Sciatic nerve (tissue), 2 donors: ENCODE data around the gene CCDC174. TPM values are rescaled to one million over a fixed set of nuclear protein-coding genes. Genes with fewer than 3 reads are reported as not detected.
A peak's percentile ranks its signal among the peaks of the same experiment; 100 is the strongest.
"Not testable (repeated sequence)": the region's sequence is repeated elsewhere in the genome, so short reads cannot be mapped to it uniquely, and the experiment has no call there.

Experiments
- ATAC-seq: fragments of 200-7000 bp; cut with Tn5 transposase; one replicate; pipeline ENCODE4 v1.9.1; 2020; ENCODE audit warnings: mild to moderate bottlenecking, moderate library complexity
- DNase-seq: peaks from one replicate; pipeline ENCODE4 v3.0.0-alpha.2; 2020; ENCODE audit warnings: low spot score
- intact Hi-C: fragments of 100-400 bp; cut with DNase I; formaldehyde crosslinking; loops from one replicate; pipeline ENCODE4 v1.14.2; 2022
- total RNA-seq: library from RNA; stranded (reverse); fragmentation: NEBNext Ultra II Directional; extraction: Animal tissue kit (Norgen Biotek cat#: 25700); gene quantifications from one replicate; pipeline ENCODE4 v1.2.1, GENCODE V29; 2021
- donor health status: DM: no; HTN: no; CAD: no.
- donor health status: DM: no; HTN: no; CAD: no.

CCDC174 gene
- 31.0 TPM for total RNA-seq

DNA sequence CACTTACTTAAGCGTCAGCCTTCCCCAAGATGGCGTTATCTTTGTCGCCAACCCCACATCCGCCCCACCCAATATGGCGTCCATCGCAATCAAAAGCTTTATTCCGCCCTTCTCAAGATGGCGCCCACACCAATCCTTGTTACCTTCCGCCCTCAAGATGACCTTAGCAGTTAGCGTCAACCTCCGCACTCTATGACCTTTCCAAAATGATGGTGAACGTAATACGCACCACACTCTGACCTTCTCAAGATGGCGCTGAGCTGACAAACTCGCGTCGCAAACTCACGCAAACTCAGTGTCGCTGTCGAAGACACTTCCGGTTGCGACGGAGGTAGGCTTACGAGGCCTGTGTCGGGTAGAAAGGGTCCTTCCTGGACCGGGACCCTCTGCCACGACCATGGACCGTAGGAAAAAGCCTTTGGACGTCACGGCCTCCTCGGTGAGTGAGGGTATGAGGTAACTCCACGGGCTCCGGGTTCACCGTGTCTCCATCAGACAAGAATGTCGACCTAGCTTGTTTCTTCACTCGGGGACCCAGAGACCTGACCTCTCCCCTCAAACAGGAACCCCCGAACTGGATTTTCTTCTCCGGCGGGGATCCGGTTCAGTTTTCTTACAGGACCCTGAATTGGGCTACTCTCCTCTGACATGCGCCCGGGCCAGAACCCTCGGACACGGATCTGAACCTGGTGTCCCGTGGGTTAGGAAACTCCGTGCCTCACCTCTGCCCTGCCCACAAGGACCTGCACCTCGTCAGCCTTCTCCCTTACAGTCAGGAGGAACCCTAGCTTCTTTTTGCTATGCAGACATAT, at the start of gene CCDC174:
Gene CCDC174, plus strand, starts transcription at position 323 of the 812 bp plus-strand sequence. Its CDS starts 75 bp downstream, at position 398.
- intact Hi-C loops = no loop called here
- DNase-seq = peak; percentile 94
- peak; percentile 99 for ATAC-seq

DNA sequence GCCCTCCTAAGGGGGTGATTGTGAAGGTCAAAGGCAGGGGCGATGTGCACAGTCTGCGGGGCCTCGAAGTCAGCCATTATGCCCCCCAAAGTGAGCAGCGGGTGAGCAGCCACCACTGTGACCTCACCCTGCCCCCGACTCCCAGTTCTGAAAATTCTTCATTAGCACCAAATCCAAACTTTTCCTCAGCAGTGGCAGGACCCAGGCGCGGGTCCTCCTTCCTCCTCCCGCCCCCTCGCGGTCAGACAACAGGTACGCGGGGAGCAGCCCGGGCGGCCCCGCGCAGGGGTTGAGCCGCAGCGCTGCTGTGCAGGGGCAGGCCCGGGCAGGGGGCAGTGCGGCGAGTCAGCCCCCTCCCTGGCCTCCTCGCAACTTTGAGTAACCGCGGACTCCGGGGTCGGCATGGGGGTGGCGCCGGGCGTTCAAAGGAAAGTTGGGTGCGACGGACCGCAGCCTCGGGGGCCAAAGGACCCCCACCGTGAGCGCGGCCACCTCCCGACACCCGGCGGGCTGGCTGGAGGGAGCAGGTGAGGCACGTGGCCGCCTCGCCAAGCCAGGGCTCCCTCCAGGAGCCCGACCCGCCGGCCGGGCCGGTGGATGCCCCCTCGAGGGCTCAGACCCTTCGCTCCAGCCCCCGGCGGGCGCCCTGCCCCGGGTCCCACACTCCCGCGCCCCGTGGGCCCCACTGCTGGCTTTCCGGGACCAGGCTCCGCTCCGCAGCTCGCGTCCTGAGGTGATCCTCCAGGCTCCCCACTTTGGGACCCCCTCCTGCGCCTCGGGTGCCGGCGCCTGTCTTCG, 49.4 kb upstream of the CCDC174 start:
- ATAC-seq = no peak
- intact Hi-C loops = no loop called here

DNA sequence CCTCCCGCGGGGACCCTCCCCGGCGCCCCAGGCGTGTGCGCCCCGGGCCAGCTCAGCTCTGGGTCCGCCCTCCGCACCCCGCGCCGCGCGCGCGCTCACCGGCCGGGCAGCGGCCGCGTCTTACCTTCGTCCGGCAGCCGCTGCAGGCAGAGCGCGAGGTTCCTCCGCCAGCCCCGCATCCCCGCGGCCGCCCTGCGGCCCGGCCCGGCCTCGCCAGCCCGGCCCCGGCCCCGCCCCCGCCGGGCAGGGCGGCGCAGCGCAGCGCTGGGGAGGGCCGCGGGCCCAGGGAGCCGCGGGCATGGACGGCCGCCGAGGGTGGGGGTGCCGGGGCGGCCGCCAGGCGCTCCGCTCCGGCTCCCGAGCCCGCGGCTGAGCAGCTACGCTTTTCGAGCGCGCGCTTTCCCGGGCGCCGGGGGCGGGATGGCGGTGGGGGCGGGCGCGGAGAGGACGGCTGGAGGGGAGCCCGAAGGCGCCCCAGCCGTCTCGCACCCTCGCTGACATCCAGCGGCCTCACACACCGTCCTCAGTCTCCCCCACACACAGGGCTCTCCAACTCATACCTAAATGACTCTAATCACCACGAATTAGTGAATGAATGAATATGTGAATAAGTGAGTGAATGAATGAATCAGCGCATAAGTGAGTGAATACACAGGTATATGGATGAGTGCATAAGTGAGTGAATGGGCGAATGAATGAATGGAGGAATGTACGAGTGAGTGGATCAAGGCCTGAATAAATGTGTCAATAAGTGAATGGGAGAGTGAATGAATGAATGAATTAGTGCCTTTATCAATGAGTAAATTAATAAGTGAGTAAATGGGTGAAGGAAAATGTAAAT, 48.5 kb upstream of the CCDC174 start:
- DNase-seq (no peak), ATAC-seq (no peak)
- intact Hi-C loops = no loop called here

More for the DNA sequence above, 49.4 kb upstream of the CCDC174 start:
- no peak for DNase-seq

DNA sequence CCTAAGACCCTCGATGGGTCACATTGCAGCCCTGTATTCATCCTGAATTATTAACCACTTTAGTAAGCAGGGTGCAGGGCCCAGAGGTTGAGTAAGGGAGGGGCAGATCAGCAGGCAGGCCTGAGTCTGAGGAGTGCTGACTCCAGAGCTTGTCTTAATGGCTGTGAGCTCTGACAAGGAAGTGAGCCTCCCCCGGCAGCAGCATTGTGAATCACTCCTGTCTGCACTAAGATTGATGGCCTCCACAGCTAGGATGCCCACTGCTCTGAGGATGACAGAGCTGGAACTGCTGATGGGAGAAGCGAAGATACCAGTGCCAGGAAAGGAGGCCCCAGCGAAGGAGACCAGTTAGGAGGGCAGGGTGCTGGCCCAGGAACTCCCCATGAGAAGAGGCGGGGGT, 46.5 kb upstream of the CCDC174 start:
- no peak for DNase-seq
- no peak for ATAC-seq
- intact Hi-C loops = no loop called here

- DNase-seq (no peak), ATAC-seq (no peak)
- intact Hi-C loops = no loop called here
Measured at GRCh38 chr3:14605744-14606143, 45.8 kb upstream of the CCDC174 start.

DNA sequence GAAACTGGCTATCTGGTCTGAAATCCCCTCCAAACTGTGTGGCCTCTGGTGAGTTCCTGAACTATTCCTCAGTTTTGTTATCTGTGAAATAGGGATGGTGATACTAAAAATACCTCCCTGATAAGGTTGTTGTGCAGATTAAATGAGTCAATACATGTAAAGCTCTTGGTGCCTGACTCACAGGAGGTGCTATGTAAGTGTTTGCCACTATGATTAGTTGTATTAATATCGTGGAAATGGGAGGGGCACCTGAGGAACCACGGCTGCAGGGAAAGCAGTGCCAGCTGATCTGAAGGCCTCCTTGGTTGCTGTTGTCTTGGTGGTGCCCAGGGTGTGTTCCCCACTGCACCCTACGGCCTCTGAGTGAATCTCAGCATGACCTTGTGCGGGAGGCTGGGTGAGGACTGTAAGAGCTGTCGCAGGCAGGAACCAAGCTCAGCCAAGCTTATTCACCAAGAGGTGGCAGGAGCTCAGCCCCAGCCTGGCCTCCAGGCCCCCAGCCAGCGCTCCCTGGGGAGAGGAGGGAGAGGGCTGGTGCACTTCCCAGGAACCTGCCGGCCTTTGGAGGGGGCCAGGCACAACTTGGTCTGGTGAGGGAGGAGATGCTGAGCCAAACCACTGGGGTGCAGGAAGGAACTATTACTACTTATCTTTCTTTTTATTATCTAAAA, 44.8 kb upstream of the CCDC174 start:
- DNase-seq (no peak), ATAC-seq (no peak)
- intact Hi-C loops = no loop called here

DNA sequence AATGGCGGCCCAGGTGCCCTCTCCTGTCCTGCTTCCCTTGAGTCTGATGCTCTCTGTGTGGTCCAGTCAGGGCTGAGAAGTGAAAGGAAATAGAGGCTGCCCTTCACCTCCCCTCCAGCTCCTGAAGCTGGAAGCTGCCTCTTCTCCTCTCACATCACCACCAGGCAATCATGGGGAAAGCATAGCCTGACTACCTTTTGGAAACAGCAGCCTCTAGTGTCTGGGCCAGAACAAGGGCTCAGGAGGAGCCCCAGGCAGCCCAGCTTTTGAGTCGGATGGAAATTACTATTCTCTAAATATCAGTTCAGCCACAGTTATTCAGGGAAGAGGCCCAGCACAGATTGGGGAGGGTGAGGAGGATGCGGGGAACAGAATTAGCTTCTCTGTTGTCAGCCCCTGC, 43.3 kb upstream of the CCDC174 start:
- DNase-seq (no peak), ATAC-seq (no peak)
- intact Hi-C loops = no loop called here

- DNase-seq, ATAC-seq, intact Hi-C loops: not testable (repeated sequence)
Measured at GRCh38 chr3:14609058-14609457, 42.5 kb upstream of the CCDC174 start.

DNA sequence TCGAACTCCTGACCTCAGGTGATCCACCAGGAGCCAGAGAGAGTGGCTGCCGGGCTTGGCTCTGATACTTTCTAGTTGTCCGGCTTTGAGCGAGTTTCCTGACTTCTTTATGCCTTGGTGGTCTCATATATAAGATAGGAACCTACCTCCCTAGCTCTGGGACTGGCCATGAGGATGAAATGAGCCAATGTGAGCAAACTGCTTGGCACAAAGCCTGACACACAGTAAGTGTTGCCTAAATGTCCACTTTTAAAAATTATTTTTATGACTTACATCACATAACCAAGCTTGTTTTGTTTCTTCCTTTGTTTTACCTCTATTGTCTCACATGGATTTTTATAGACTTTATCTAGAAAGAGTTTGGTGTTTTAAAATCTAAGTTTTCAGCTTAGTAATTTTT, 42.1 kb upstream of the CCDC174 start:
- intact Hi-C loops = no loop called here
- ATAC-seq (no peak), DNase-seq (no peak)

DNA sequence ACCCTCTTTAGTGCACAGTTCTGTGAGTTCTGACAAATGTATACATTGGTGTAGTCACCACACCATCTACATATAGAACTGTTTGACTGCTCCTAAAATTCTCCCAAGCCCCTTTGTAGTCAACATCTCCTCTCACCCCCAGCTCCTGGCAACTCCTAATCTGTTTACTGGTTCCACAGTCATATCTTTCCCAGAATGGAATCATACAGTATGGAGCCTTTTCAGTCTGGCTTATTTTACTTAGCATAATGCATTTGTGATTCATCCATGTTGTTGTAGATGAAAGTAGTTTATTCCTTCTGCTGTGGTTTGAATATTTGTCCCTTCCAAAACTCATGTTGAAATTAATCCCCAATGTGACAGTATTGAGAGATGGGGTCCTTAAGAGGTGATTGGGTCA, 41.6 kb upstream of the CCDC174 start:
- DNase-seq = no peak
- intact Hi-C loops = no loop called here
- ATAC-seq = no peak

DNA sequence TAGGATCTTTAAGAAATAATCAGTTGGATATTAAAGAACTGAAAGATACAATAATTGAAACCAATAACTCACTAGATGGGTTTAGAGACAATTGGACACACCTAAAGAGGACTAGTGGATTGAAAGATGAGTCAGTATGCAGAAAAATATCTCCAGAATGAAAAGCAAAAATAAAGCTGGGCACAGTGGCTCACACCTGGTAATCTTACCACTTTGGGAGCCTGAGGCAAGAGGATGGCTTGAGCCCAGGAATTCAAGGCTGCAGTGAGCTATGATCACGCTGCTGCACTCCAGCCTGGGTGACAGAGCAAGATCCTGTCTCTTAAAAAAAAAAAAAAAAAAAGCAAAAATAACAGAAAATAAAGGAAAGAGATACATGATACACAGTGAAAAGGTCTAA, 37.4 kb upstream of the CCDC174 start:
- no peak for ATAC-seq
- no peak for DNase-seq
- intact Hi-C loops = no loop called here

DNA sequence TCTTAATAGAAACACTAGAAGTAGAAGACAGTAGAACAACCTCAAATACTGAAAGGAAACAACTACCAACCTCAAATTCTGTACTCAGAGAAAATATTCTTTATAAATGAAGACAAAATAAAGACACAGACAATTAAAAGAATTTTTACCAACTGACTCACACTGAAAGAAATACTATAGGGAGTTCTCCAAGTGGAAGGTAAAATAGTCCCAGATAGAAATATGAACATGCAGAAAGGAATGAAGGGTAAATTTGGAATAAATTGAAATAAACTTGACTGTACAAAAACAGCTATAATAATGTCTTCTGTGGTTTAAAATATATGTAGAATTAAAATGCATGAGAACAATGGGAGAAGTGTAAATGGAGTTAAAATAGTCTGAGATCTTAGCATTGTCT, 36.7 kb upstream of the CCDC174 start:
- intact Hi-C loops = no loop called here
- DNase-seq (no peak), ATAC-seq (no peak)

GRCh38 chr3:14616606-14617507, 34.7 kb upstream of the CCDC174 start:
- intact Hi-C loops = no loop called here
- ATAC-seq (no peak), DNase-seq (no peak)

GRCh38 chr3:14617508-14618023, 34.0 kb upstream of the CCDC174 start:
- intact Hi-C loops = no loop called here
- ATAC-seq = no peak
- no peak for DNase-seq

GRCh38 chr3:14619605-14620004, 32.0 kb upstream of the CCDC174 start:
- no peak for ATAC-seq
- no peak for DNase-seq
- intact Hi-C loops = no loop called here

- ATAC-seq (no peak), DNase-seq (no peak)
- intact Hi-C loops = no loop called here
Measured at GRCh38 chr3:14620512-14620911, 31.1 kb upstream of the CCDC174 start.

DNA sequence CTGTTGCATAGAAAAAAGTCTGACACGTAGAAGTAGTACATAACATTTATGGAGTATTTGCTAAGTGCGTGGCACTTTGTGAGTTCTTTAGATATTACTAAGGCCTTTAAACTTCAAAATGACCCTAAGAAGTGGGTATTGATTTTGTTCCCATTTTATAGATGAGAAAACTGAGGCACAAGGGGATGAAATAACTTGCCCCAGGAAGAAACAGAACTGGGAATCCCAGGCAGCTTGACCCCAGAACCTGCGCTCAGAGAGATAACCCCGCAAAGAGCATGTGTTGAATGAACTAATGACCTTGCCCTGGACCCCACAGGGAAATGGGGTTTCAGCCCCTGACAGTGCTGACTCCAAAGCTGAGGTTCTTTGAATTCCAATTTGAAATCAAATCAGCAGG, 30.5 kb upstream of the CCDC174 start:
- intact Hi-C loops = no loop called here
- no peak for DNase-seq
- no peak for ATAC-seq

DNA sequence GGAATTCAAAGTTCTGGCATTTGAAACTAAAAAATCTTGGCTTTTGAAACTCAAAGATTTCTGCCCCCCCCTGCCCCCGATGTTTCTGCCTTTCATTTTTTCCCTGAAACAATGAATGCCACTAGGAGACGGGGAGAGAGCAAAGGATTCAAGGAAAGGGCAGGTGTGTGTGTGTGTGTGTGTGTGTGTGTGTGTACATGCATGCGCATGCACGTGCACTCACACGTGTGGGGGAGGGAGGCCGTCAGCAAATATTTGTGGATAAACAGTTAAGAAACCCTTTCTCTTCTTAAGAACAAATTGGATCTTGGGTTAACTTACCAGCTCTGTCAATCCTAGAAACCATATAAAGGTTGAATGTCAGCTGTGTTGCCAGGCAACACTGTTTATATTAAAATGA, 29.2 kb upstream of the CCDC174 start:
- no peak for DNase-seq
- intact Hi-C loops = no loop called here

More for the DNA sequence above, 29.2 kb upstream of the CCDC174 start:
- no peak for ATAC-seq
